Right ventricle myocardium inferior (tissue), 1 donor: Measurements from ENCODE around the gene APOBEC2. TPM values are rescaled to one million over a fixed set of nuclear protein-coding genes. Genes with fewer than 3 reads are reported as not detected.

Experiments used
- ATAC-seq: fragments of 200-7000 bp; cut with Tn5 transposase; one replicate; pipeline ENCODE4 v1.9.1; 2020; ENCODE audit warnings: mild to moderate bottlenecking, moderate library complexity
- DNase-seq: peaks from one replicate; pipeline ENCODE4 v3.0.0; 2021; ENCODE audit errors: missing footprints
- intact Hi-C: fragments of 100-400 bp; cut with DNase I; formaldehyde crosslinking; loops from one replicate; pipeline ENCODE4 v1.11.0; 2022
- total RNA-seq: library from RNA; stranded (reverse); fragmentation: NEBNext Ultra II Directional; extraction: Animal tissue kit (Norgen Biotek cat#: 25700); gene quantifications from one replicate; pipeline ENCODE4 v1.2.1, GENCODE V29; 2021
- donor health status: DM: no; HTN: yes; CAD: no; lungs with severe emphysema.

APOBEC2 gene
- total RNA-seq, 1 donor from 2014 or later, result 246 TPM

- no peak for DNase-seq
- ATAC-seq, result no peak
Observed at GRCh38 chr6:41033776-41034175, 19.2 kb upstream of the APOBEC2 start.

GRCh38 chr6:41036186-41036585, 16.8 kb upstream of the APOBEC2 start:
- DNase-seq (no peak), ATAC-seq (no peak)
- intact Hi-C loops, result no loop called here

More at GRCh38 chr6:41033776-41034175, 19.2 kb upstream of the APOBEC2 start:
- intact Hi-C loops, result no loop called here

GRCh38 chr6:41036601-41037000, 16.4 kb upstream of the APOBEC2 start:
- DNase-seq (no peak), ATAC-seq (no peak)
- intact Hi-C loops, result no loop called here

GRCh38 chr6:41037107-41037900, 15.7 kb upstream of the APOBEC2 start:
- ATAC-seq, result no peak
- intact Hi-C loops, result no loop called here
- DNase-seq, result no peak

- intact Hi-C loops, result no loop called here
- ATAC-seq, result no peak
- no peak for DNase-seq
Observed at GRCh38 chr6:41038205-41038604, 14.8 kb upstream of the APOBEC2 start.

- DNase-seq (no peak), ATAC-seq (peak; percentile 56)
- intact Hi-C loops, result no loop called here
Observed at GRCh38 chr6:41039060-41039998, 13.7 kb upstream of the APOBEC2 start, which contains the start of gene UNC5CL. UNC5CL (minus strand) TSS chr6:41039221; CDS start chr6:41035074, 4,147 bp downstream.

- intact Hi-C loops, result no loop called here
- ATAC-seq (no peak), DNase-seq (no peak)
Observed at GRCh38 chr6:41040101-41040939, 12.7 kb upstream of the APOBEC2 start.

- DNase-seq, result no peak
- intact Hi-C loops, result no loop called here
- no peak for ATAC-seq
Observed at GRCh38 chr6:41040940-41041536, 12.0 kb upstream of the APOBEC2 start.

- ATAC-seq (no peak), DNase-seq (no peak)
- intact Hi-C loops, result no loop called here
Observed at GRCh38 chr6:41042226-41043055, 10.6 kb upstream of the APOBEC2 start, which contains the start of gene TSPO2. TSPO2 (plus strand) TSS chr6:41042467; CDS start chr6:41042986, 519 bp downstream.

- no peak for ATAC-seq
- no peak for DNase-seq
- intact Hi-C loops, result no loop called here
Observed at GRCh38 chr6:41043151-41043550, 9.9 kb upstream of the APOBEC2 start.

- ATAC-seq, result no peak
- intact Hi-C loops, result no loop called here
- DNase-seq, result no peak
Observed at GRCh38 chr6:41045664-41046063, 7.3 kb upstream of the APOBEC2 start.

- intact Hi-C loops, result no loop called here
- ATAC-seq (no peak), DNase-seq (no peak)
Observed at GRCh38 chr6:41046084-41046483, 6.9 kb upstream of the APOBEC2 start.

- intact Hi-C loops, result no loop called here
- no peak for ATAC-seq
- no peak for DNase-seq
Observed at GRCh38 chr6:41047306-41047705, 5.7 kb upstream of the APOBEC2 start.

- intact Hi-C loops, result no loop called here
- ATAC-seq, result no peak
- no peak for DNase-seq
Observed at GRCh38 chr6:41047745-41048732, 5.0 kb upstream of the APOBEC2 start.

- intact Hi-C loops, result no loop called here
- peak; percentile 24 for ATAC-seq
Observed at GRCh38 chr6:41049521-41049920, 3.5 kb upstream of the APOBEC2 start.

GRCh38 chr6:41049955-41050354, 3.0 kb upstream of the APOBEC2 start:
- intact Hi-C loops, result no loop called here
- no peak for ATAC-seq
- no peak for DNase-seq

More at GRCh38 chr6:41049521-41049920, 3.5 kb upstream of the APOBEC2 start:
- no peak for DNase-seq
